Mucosa of rectum (tissue), 2 donors: Measurements from ENCODE around the gene C2CD2.
"Not testable (repeated sequence)": the region's sequence is repeated elsewhere in the genome, so short reads cannot be mapped to it uniquely, and the experiment has no call there.

Experiments used
- H3K27ac ChIP-seq, 2 donors: one replicate each; pipeline ENCODE4 v1.7.0; 2013; ENCODE audit warnings: inconsistent platforms in 2 of 2, low read depth in 2 of 2, low read length in 2 of 2
- H3K27me3 ChIP-seq, 2 donors: one replicate each; pipeline ENCODE4 v1.7.0; 2013; ENCODE audit warnings: low read length in 2 of 2; ENCODE audit not compliant: control insufficient read depth in 2 of 2, insufficient read depth in 2 of 2
- H3K36me3 ChIP-seq, 2 donors: one replicate each; pipeline ENCODE4 v1.7.0; 2013; ENCODE audit warnings: low read length in 2 of 2; ENCODE audit not compliant: control insufficient read depth in 2 of 2, insufficient read depth in 2 of 2
- H3K4me1 ChIP-seq, 2 donors: one replicate each; pipeline ENCODE4 v1.7.0; 2013; ENCODE audit warnings: low read length in 2 of 2, mild to moderate bottlenecking in 1 of 2; ENCODE audit not compliant: control insufficient read depth in 2 of 2, insufficient read depth in 2 of 2
- H3K4me3 ChIP-seq, 2 donors: one replicate each; pipeline ENCODE4 v1.7.0; 2013; ENCODE audit warnings: low read length in 2 of 2
- H3K9ac ChIP-seq, 2 donors: one replicate each; pipeline ENCODE4 v1.7.0; 2013; ENCODE audit warnings: low read length in 2 of 2, low read depth in 1 of 2, mild to moderate bottlenecking in 1 of 2
- H3K9me3 ChIP-seq, 2 donors: one replicate each; pipeline ENCODE4 v1.7.0; 2013; ENCODE audit warnings: low read length in 2 of 2; ENCODE audit not compliant: control insufficient read depth in 2 of 2
- donor health status: healthy.
- donor health status: Normal muscosa, but diverticular disease.

C2CD2 gene

DNA sequence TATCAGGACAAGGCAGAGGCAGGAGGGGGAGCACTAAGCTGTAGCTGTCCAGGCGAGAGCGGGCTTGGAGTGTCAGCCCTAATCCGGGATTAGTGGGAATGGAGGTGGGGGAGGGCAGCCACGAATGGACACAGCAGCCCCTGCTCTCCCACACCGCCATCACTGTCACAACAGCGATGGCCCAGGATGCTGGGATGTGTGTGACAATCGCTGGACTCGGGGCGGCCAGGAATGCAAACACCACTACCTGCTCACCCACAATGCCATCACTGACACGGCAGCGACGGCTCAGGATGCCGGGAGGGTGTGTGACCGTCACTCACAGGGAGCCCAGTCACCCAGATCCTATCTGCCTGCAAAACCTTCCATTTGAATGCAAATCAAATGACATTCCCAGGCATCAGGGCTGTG lies 2.9 kb downstream of the C2CD2 start:
- Histone ChIP-seq H3K9me3 (no peaks in the 10 kb centered on the region), H3K4me3 (no peak overlapping the region), H3K4me1 (peaks cover 6 to 9% of the 10 kb centered on the region in 2 donors), H3K9ac (no peak overlapping the region), H3K36me3 (no peaks in the 10 kb centered on the region), H3K27me3 (peaks cover 0 to 2% of the 10 kb centered on the region in 2 donors), H3K27ac (no peak overlapping the region)

DNA sequence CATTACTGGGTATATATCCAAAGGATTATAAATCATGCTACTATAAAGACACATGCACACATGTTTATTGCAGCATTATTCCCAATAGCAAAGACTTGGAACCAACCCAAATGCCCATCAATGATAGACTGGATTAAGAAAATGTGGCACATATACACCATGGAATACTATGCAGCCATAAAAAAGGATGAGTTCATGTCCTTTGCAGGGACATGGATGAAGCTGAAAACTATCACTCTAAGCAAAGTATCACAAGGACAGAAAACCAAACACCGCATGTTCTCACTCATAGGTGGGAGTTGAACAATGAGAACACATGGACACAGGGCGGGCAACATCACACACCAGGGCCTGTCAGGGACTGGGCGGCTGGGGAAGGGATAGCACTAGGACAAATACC lies 4.2 kb downstream of the C2CD2 start:
- H3K4me1 ChIP-seq, H3K27ac ChIP-seq, H3K9me3 ChIP-seq, H3K36me3 ChIP-seq, H3K4me3 ChIP-seq, H3K9ac ChIP-seq, H3K27me3 ChIP-seq: not testable (repeated sequence)

DNA sequence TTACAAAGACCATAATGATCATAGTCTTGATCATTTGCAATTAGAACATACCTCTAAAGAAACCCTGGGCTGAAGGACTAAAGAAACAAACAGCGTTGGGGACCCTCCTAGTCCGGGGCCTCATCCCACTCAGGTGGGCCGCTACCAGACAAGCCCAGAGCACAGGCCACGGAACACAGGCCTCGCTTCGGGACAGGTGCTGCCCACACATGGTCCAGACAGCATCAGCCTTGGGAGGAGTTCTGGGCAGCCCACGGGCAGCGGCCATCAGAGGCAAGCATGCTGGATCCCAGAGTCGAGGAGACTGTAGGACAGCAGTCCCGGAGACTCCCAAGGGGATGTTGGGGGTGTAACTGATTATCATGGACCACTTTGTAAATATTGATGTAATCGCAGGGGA lies 4.9 kb downstream of the C2CD2 start:
- H3K36me3 ChIP-seq, result no peaks in the 10 kb centered on the region
- no peaks in the 10 kb centered on the region for H3K9me3 ChIP-seq
- no peak overlapping the region for H3K27ac ChIP-seq
- no peak overlapping the region for H3K4me3 ChIP-seq
- H3K4me1 ChIP-seq, result peaks cover 2 to 9% of the 10 kb centered on the region in 2 donors
- H3K27me3 ChIP-seq, result no peaks in the 10 kb centered on the region
- H3K9ac ChIP-seq, result no peak overlapping the region

- Histone ChIP-seq H3K27me3 (no peaks in the 10 kb centered on the region), H3K9ac (no peak overlapping the region), H3K27ac (no peak overlapping the region), H3K4me1 (peaks cover 2 to 9% of the 10 kb centered on the region in 2 donors), H3K4me3 (no peak overlapping the region), H3K36me3 (no peaks in the 10 kb centered on the region), H3K9me3 (no peaks in the 10 kb centered on the region)
Observed at GRCh38 chr21:41948078-41948895, 5.5 kb downstream of the C2CD2 start.

DNA sequence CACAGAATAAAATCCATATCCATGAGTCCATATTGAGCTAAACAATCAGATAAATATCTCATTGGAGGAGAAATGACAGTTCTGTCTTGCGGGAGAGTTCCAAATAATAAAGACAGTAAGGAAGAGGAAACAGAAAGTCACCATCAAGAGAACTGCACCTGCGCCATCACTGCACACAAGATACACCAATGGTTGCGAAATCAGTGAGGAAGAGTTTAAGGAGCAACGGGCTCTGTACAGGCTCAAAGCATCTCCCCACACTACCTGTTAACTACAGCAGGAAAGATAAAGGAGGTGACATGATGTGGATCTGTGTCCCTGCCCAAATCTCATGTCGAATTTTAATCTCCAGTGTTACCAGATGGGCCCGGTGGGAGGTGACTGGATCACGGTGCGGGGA lies 7.8 kb downstream of the C2CD2 start:
- H3K9ac ChIP-seq, result no peak overlapping the region
- no peaks in the 10 kb centered on the region for H3K4me1 ChIP-seq
- H3K27me3 ChIP-seq, result no peaks in the 10 kb centered on the region
- H3K36me3 ChIP-seq, result no peaks in the 10 kb centered on the region
- H3K4me3 ChIP-seq, result no peak overlapping the region
- H3K9me3 ChIP-seq, result no peaks in the 10 kb centered on the region
- no peak overlapping the region for H3K27ac ChIP-seq

GRCh38 chr21:41943851-41944250 lies 10.0 kb downstream of the C2CD2 start:
- H3K4me3 ChIP-seq, result no peak overlapping the region
- H3K27me3 ChIP-seq, result no peaks in the 10 kb centered on the region
- no peaks in the 10 kb centered on the region for H3K4me1 ChIP-seq
- no peaks in the 10 kb centered on the region for H3K36me3 ChIP-seq
- no peak overlapping the region for H3K27ac ChIP-seq
- no peaks in the 10 kb centered on the region for H3K9me3 ChIP-seq
- H3K9ac ChIP-seq, result no peak overlapping the region

GRCh38 chr21:41942457-41942856 lies 11.4 kb downstream of the C2CD2 start:
- Histone ChIP-seq H3K9ac (no peak overlapping the region), H3K27ac (no peak overlapping the region), H3K4me3 (no peak overlapping the region), H3K27me3 (no peaks in the 10 kb centered on the region), H3K36me3 (no peaks in the 10 kb centered on the region), H3K9me3 (no peaks in the 10 kb centered on the region), H3K4me1 (no peaks in the 10 kb centered on the region)

GRCh38 chr21:41941941-41942340 lies 11.9 kb downstream of the C2CD2 start:
- H3K4me3 ChIP-seq, result no peak overlapping the region
- no peak overlapping the region for H3K27ac ChIP-seq
- H3K9me3 ChIP-seq, result no peaks in the 10 kb centered on the region
- H3K4me1 ChIP-seq, result no peaks in the 10 kb centered on the region
- H3K9ac ChIP-seq, result no peak overlapping the region
- H3K27me3 ChIP-seq, result no peaks in the 10 kb centered on the region
- no peaks in the 10 kb centered on the region for H3K36me3 ChIP-seq

- Histone ChIP-seq H3K4me3 (no peak overlapping the region), H3K36me3 (no peaks in the 10 kb centered on the region), H3K4me1 (no peaks in the 10 kb centered on the region), H3K27me3 (no peaks in the 10 kb centered on the region), H3K27ac (no peak overlapping the region), H3K9me3 (no peaks in the 10 kb centered on the region), H3K9ac (no peak overlapping the region)
Observed at GRCh38 chr21:41940431-41940830, 13.4 kb downstream of the C2CD2 start.

DNA sequence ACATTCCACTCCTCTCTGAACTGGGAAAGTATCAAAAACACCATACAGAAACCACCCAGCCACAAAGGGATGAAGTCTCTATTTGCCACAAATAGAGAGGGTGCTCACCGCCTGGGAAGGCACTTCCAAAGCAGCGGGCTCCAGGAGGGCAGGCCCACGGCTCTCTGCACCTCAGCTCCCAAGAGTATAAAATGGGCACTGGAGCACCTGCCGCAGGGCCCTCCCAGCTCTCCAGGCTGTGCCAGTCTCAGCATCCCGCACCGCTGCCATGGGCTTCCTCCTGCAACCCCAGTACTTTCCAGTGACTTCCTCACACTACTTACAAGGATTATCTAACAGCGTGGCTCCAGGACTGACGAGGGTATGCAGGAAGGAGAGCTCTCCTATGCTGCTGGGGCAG lies 14.4 kb downstream of the C2CD2 start:
- Histone ChIP-seq H3K9ac (no peak overlapping the region), H3K27me3 (no peaks in the 10 kb centered on the region), H3K36me3 (no peaks in the 10 kb centered on the region)

More for the DNA sequence above, 14.4 kb downstream of the C2CD2 start:
- H3K4me3 ChIP-seq, result no peak overlapping the region
- no peaks in the 10 kb centered on the region for H3K4me1 ChIP-seq
- no peaks in the 10 kb centered on the region for H3K9me3 ChIP-seq
- H3K27ac ChIP-seq, result no peak overlapping the region
